BLaER1 (cell line): ENCODE results near the gene EIPR1.

Experiments
- H3K27ac ChIP-seq: shearing (Covaris generic); formaldehyde crosslinking; 2 replicates; pipeline ENCODE4 v1.8.1; 2022
- H3K27me3 ChIP-seq: shearing (Covaris generic); formaldehyde crosslinking; 2 replicates; pipeline ENCODE4 v1.8.1; 2022
- H3K36me3 ChIP-seq: shearing (Covaris generic); formaldehyde crosslinking; 2 replicates; pipeline ENCODE4 v1.8.1; 2022
- H3K4me1 ChIP-seq: shearing (Covaris generic); formaldehyde crosslinking; 2 replicates; pipeline ENCODE4 v1.8.1; 2022
- H3K4me2 ChIP-seq: shearing (Covaris generic); formaldehyde crosslinking; 2 replicates; pipeline ENCODE4 v1.8.1; 2022
- H3K4me3 ChIP-seq: shearing (Covaris generic); formaldehyde crosslinking; 2 replicates; pipeline ENCODE4 v1.8.1; 2022
- H3K9ac ChIP-seq: shearing (Covaris generic); formaldehyde crosslinking; 2 replicates; pipeline ENCODE4 v1.8.1; 2022
- H3K9me3 ChIP-seq: shearing (Covaris generic); formaldehyde crosslinking; 2 replicates; pipeline ENCODE4 v1.8.1; 2022
- H4K20me1 ChIP-seq: shearing (Covaris generic); formaldehyde crosslinking; 2 replicates; pipeline ENCODE4 v1.8.1; 2022
- Cebpa-rat ChIP-seq: shearing (Covaris generic); IDR thresholded peaks from 2 replicates; pipeline ENCODE4 v1.8.1; 2022

EIPR1 gene

DNA sequence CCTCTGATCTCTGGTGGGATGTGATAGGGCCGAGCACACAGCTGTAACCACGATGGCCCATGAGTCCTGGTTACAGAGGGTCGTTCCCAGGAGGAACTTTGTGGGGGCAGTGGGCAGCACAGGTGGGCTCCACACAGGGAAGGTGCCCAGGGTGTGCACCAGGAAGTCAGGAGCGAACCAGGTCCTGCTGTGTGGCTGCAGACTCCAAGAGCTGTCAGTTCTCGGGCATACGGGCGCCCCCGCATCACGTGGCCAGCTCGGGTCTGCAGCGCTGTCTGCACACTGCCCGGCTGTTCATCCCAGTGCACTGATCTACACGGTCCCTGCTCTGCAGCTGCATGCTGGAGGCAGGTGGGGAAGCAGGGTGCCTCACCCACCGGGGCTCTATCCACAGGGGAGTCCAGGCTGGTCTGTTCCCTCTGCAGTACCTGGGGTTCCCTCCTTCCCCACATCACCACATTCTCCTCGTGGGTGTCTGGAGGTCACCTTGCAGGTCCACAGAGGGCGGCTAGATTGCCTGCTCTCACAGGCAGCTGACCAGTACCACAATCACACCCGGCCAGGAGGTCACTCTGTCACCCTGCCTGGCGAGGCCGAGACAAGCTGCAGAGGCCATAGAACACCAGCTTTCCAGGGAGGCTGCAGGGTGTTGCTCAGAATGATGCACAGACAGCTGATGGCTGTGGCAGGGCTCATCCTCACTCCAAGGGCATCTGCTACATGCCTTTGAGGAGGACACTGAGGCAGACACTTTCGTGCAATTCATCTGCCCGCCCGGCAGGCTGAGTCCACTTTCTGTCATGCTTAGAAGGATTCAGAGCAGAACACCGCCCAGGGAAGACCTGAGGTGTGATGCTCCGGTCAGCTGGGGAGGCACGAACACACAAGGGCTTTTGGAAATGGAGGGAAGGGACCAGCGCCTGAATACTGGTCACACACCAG is 202.7 kb downstream of the EIPR1 start:
- Histone ChIP-seq H3K36me3 (peaks cover 48% of the 10 kb centered on the region), H4K20me1 (peaks cover 3% of the 10 kb centered on the region; the same call in 1 of the 2 replicates), H3K27ac (no peak overlapping the region), H3K9me3 (no peaks in the 10 kb centered on the region), H3K9ac (no peak overlapping the region), H3K4me1 (peaks cover 68% of the 10 kb centered on the region), H3K4me3 (no peak overlapping the region), H3K27me3 (no peaks in the 10 kb centered on the region), H3K4me2 (peak overlapping the region; percentile 73)
- no peak for TF ChIP-seq Cebpa-rat

DNA sequence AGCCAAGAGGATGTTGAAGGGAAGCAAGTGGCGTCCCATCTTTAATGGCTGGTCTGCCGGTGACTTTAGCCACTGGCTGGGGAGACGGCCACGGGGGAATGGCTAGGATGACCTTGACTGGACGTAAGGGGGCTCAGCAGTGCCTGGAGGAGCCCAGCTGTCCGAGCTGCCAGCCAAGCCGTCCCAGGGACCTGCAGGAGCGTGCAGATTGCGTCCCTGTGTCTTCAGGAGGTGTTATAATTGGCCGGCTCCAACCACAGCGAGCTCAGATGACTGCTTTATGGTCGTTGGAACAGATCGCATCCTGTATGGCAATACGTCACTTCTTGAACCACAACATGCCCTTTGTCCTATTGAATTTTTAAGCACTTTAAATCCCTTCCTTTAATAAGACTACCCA is 204.6 kb downstream of the EIPR1 start:
- Histone ChIP-seq H3K4me2 (no peak overlapping the region), H3K27ac (no peak overlapping the region), H4K20me1 (no peaks in the 10 kb centered on the region), H3K27me3 (no peaks in the 10 kb centered on the region), H3K4me1 (peaks cover 49% of the 10 kb centered on the region), H3K9ac (no peak overlapping the region), H3K36me3 (peaks cover 53% of the 10 kb centered on the region), H3K4me3 (no peak overlapping the region), H3K9me3 (no peaks in the 10 kb centered on the region)
- TF ChIP-seq Cebpa-rat: no peak

DNA sequence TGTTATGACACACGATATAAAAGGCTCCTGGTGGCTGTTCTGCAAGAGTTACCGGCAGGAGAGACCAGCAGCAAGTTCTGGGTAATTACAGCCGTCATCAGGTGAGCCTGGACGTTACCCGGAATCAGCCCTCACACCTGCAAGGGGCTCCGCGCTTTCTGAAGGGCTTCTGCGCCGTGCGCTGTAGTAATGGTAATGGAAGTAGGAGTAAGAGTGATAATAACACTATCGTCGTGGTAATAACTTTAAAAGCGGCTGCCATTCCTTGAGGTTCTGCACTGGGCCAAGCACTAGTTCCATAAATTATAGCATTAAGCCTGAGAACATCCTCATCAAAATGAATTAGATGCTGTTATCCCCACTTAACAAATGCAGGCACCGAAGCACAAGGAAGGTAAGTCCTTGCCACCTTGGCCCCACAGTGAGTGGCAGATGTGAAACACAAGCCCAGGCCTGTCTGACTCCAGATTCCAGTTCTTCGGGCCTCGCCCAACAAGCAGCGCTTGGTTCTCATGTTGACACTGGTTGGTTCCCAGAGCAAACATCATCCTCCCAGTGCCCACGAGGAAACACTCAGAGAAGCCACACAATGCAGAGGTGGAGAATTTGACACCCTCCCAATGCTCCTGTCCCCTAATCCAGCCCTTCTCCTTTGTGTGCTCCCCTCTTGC is 205.2 kb downstream of the EIPR1 start:
- Histone ChIP-seq H3K4me3 (no peak overlapping the region), H3K27ac (no peak overlapping the region)
- no peak for TF ChIP-seq Cebpa-rat

DNA sequence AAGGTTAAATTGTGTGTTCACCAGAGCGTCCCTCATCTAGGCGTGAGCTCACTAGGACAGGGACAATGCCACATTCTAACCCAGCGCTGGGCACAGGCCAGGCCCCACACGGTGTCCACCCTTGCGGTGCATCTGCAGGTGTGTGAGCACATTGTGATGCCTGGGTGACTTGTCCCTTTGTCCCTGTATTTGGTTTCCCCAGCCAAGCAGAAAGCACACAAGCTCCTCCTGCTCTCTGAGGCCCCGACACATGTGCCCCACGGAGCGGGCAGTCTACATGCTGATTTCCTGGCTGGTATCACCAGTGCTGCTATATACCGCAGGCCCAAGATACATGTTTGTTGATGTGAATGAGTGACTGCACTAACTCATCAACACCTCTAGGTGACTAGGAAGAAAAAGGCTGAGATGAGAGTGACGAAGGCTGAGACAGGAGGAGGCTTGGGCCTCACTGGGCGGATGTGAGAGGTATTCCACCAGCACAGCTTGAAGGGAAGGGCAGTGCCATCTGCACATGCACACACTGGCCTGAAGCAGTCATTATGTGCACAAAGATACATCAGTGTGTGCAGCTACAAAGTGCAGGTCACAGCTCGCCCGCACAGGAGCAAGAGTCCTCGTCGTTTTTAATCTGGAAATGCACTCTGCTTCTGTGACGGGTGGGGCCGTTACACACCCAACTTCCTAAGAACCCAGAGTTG is 205.9 kb downstream of the EIPR1 start:
- no peaks in the 10 kb centered on the region for H4K20me1 ChIP-seq
- no peaks in the 10 kb centered on the region for H3K27me3 ChIP-seq
- H3K36me3 ChIP-seq: peaks cover 48% of the 10 kb centered on the region
- no peak overlapping the region for H3K4me3 ChIP-seq
- no peak for TF ChIP-seq Cebpa-rat
- H3K9me3 ChIP-seq: no peaks in the 10 kb centered on the region
- H3K4me1 ChIP-seq: peaks cover 41% of the 10 kb centered on the region
- H3K27ac ChIP-seq: no peak overlapping the region
- no peak overlapping the region for H3K4me2 ChIP-seq
- no peak overlapping the region for H3K9ac ChIP-seq

More for the DNA sequence above, 205.2 kb downstream of the EIPR1 start:
- H3K4me1 ChIP-seq: peaks cover 43% of the 10 kb centered on the region
- peaks cover 53% of the 10 kb centered on the region for H3K36me3 ChIP-seq
- no peaks in the 10 kb centered on the region for H3K27me3 ChIP-seq
- no peaks in the 10 kb centered on the region for H4K20me1 ChIP-seq
- no peak overlapping the region for H3K4me2 ChIP-seq
- H3K9me3 ChIP-seq: no peaks in the 10 kb centered on the region
- no peak overlapping the region for H3K9ac ChIP-seq

DNA sequence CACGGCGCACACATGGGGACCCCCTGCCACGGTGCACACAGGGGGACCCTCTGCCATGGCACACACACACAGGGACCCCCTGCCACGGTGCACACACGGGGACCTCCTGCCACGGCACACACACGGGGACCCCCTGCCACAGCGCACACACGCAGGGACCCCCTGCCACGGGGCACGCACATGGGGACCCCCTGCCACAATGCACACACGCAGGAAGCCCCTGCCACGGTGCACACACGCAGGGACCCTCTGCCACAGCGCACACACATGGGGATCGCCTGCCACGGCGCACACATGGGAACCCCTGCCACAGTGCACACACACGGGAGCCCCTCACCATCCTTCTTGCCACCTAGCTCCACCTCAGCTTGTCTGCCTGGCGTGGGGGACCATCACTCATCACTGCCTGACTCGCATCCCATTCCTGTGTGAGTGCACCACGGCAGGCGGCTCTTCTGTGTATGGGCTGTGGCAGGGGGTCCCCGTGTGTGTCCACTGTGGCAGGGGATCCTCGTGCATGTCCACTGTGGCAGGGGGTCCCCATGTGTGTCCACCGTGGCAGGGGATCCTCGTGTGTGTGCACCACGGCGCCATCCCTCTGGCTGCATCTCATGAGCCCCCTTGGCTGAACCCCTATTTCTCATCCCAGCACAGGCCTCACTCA is 206.7 kb downstream of the EIPR1 start:
- 0 out of 2 replicates have a peak, but pooled peaks cover under 1% of the 10 kb centered on the region for H3K9me3 ChIP-seq
- H3K9ac ChIP-seq: no peak overlapping the region
- no peak overlapping the region for H3K4me3 ChIP-seq
- peaks cover 41% of the 10 kb centered on the region for H3K4me1 ChIP-seq
- TF ChIP-seq Cebpa-rat: no peak
- no peaks in the 10 kb centered on the region for H4K20me1 ChIP-seq
- H3K27ac ChIP-seq: no peak overlapping the region
- H3K36me3 ChIP-seq: peaks cover 40% of the 10 kb centered on the region
- no peak overlapping the region for H3K4me2 ChIP-seq
- no peaks in the 10 kb centered on the region for H3K27me3 ChIP-seq

DNA sequence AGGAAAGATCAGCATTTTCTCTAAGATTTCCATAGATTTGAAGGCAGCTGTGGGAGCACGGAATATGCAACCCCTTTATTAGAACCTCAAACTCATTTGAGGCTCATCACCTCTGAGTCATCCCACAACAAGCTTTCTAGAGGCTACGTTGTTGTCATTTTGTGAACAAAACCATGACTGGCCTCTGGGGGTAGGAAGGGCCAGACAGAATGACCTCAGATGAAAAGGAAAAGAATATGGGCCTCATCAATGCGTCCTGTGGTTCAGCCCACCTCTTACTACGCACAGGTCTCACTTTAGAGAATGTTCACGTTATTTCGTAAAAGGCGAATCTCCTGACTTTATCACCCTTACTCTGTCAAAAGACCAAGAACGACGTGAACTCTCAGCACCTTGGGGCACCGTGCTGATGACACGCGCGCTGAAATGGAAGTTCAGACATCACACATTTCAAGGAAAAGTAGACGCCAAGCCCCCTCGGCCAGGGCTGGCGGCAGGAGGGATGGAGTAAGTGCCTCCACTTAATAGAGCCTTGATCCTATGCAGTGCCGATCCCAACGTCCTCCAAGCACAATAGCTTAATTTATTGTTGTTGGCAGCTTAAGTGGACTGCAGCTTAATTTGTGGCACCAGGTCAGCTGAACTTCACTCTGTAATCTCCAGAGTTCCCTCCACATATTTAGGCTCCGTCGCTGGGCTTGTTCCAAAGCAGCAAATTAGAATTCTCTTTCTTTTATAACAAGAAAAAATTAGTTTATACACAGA is 208.3 kb downstream of the EIPR1 start:
- Histone ChIP-seq H3K4me3 (no peak overlapping the region), H3K4me2 (no peak overlapping the region), H3K27ac (no peak overlapping the region)

DNA sequence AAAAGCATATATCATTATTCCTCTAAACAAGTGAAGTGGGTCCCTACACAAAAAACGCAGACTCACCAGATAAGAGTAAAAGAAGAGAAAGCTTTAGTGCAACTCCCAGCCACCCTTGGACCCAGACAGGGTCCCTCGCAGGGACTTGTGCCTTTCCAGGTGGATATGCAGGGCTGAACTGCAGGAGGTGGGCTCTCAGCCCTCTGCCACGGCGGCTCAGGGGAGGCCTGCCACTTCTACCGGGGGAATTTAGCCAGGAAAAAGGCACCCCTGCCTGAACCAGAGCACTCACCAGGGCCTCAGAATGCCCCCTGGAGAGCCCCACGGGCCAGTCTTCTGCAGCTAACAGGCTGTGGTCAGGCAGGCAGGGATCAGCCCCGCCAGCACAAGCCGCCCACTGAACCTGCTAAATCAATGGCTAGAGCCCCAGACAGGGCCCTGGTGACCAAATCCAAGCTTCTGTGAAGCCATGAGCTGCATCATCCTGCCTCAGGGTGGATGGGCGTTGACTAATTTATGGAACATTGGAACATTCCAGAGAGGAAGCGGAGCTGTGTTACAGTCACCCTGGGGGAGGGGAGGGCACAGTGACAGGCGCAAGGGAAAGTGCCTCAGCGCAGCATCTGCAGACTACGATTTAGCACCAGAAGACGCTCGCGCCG is 209.3 kb downstream of the EIPR1 start:
- H4K20me1 ChIP-seq: no peaks in the 10 kb centered on the region
- H3K9me3 ChIP-seq: peaks cover 26% of the 10 kb centered on the region
- H3K27ac ChIP-seq: no peak overlapping the region
- H3K4me2 ChIP-seq: no peak overlapping the region
- TF ChIP-seq Cebpa-rat: no peak
- peaks cover 17% of the 10 kb centered on the region for H3K4me1 ChIP-seq
- peaks cover 40% of the 10 kb centered on the region for H3K36me3 ChIP-seq
- H3K4me3 ChIP-seq: no peak overlapping the region
- no peak overlapping the region for H3K9ac ChIP-seq
- H3K27me3 ChIP-seq: no peaks in the 10 kb centered on the region

More for the DNA sequence above, 208.3 kb downstream of the EIPR1 start:
- peaks cover 43% of the 10 kb centered on the region for H3K36me3 ChIP-seq
- no peaks in the 10 kb centered on the region for H4K20me1 ChIP-seq
- no peak overlapping the region for H3K9ac ChIP-seq
- no peak for TF ChIP-seq Cebpa-rat
- H3K4me1 ChIP-seq: peaks cover 27% of the 10 kb centered on the region
- no peaks in the 10 kb centered on the region for H3K27me3 ChIP-seq
- peaks cover 17% of the 10 kb centered on the region for H3K9me3 ChIP-seq

DNA sequence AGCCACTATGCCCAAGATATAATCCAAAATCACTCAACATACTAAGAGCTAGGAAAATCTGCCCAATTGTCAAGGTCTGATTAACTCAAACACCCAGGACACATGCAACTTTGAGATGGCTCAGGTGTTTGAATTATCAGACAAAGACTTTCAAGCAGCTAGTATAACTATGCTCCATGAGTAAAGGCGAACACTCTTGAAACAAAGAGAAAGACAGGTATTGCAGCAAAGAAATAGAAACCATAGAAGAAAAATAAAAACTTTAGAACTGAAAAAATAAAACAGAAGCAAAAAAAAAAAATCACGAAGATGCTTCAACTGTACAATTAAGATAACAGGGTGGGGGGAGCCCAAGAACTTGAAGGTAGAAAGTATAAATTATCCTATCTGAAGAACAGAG is 214.2 kb downstream of the EIPR1 start:
- no peak overlapping the region for H3K27ac ChIP-seq
- H4K20me1 ChIP-seq: no peaks in the 10 kb centered on the region
- no peaks in the 10 kb centered on the region for H3K27me3 ChIP-seq
- no peak overlapping the region for H3K4me2 ChIP-seq
- H3K9me3 ChIP-seq: peaks cover 46% of the 10 kb centered on the region
- peaks cover 20% of the 10 kb centered on the region for H3K36me3 ChIP-seq
- TF ChIP-seq Cebpa-rat: no peak
- peaks cover 15% of the 10 kb centered on the region; the same call in 1 of the 2 replicates for H3K4me1 ChIP-seq
- H3K9ac ChIP-seq: no peak overlapping the region
- H3K4me3 ChIP-seq: no peak overlapping the region
